Progenitor cell of endocrine pancreas (in vitro differentiated cells): ENCODE measurements around the gene SEMA7A. TPM values are rescaled to one million over a fixed set of nuclear protein-coding genes. Genes with fewer than 3 reads are reported as not detected.

ENCODE experiments used
- DNase-seq: peaks from one replicate; pipeline ENCODE4 v3.0.0; 2021; ENCODE audit warnings: low spot score; ENCODE audit not compliant: unreplicated experiment
- H3K27ac Mint-ChIP-seq: 2 replicates; pipeline ENCODE4 v1.8.0; 2021; ENCODE audit warnings: mild to moderate bottlenecking, moderate library complexity, mixed read lengths
- H3K27me3 Mint-ChIP-seq: 2 replicates; pipeline ENCODE4 v1.8.0; 2021; ENCODE audit warnings: mixed read lengths
- H3K36me3 Mint-ChIP-seq: 2 replicates; pipeline ENCODE4 v1.8.0; 2022; ENCODE audit warnings: mixed read lengths; ENCODE audit not compliant: insufficient read depth
- H3K4me1 Mint-ChIP-seq: 2 replicates; pipeline ENCODE4 v1.8.0; 2021; ENCODE audit warnings: low read depth, mixed read lengths
- H3K4me3 Mint-ChIP-seq: 2 replicates; pipeline ENCODE4 v1.8.0; 2021; ENCODE audit warnings: low read depth, mild to moderate bottlenecking, moderate library complexity, mixed read lengths
- H3K9me3 Mint-ChIP-seq: 2 replicates; pipeline ENCODE4 v1.8.0; 2021; ENCODE audit warnings: low read depth, mixed read lengths
- total RNA-seq: library from RNA; stranded (reverse); gene quantifications from 2 replicates; pipeline ENCODE4 v1.2.1, GENCODE V29; 2021
- TF ChIP-seq, protein P1 (sequence below): fragments of 200-600 bp; sonication (generic); IDR thresholded peaks from one replicate; pipeline ENCODE4 v1.5.0; 2021; ENCODE audit warnings: antibody characterized with exemption, mild to moderate bottlenecking; ENCODE audit not compliant: unreplicated experiment

Gene SEMA7A
- total RNA-seq, 1 donor from 2014 or later: 1.9 TPM

DNA sequence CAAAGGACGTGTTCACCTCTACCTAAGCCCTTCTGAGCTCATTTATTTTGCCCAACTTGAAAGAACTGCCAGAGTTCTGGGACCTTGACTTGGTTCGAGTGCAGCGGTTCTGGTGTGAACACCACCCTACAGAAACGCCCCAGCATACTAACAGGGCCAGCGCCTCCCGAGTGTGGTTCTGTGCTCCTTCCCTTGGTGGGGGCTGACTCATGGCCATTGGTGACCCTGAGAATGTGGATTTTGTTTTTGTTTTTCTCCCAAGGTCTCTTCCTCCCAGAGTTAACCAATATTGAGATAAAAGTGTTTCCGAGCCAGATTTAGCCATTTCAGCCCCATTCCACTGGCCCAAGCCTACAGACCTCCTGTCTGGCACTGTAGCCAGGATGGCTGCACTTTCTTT lies 27.9 kb downstream of the SEMA7A start:
- no peaks in the 10 kb centered on the region for H3K36me3 Mint-ChIP-seq
- H3K4me3 Mint-ChIP-seq: no peak overlapping the region
- DNase-seq: no peak
- no peak overlapping the region for H3K27ac Mint-ChIP-seq
- peaks cover 36% of the 10 kb centered on the region for H3K27me3 Mint-ChIP-seq
- TF ChIP-seq, protein P1, sequence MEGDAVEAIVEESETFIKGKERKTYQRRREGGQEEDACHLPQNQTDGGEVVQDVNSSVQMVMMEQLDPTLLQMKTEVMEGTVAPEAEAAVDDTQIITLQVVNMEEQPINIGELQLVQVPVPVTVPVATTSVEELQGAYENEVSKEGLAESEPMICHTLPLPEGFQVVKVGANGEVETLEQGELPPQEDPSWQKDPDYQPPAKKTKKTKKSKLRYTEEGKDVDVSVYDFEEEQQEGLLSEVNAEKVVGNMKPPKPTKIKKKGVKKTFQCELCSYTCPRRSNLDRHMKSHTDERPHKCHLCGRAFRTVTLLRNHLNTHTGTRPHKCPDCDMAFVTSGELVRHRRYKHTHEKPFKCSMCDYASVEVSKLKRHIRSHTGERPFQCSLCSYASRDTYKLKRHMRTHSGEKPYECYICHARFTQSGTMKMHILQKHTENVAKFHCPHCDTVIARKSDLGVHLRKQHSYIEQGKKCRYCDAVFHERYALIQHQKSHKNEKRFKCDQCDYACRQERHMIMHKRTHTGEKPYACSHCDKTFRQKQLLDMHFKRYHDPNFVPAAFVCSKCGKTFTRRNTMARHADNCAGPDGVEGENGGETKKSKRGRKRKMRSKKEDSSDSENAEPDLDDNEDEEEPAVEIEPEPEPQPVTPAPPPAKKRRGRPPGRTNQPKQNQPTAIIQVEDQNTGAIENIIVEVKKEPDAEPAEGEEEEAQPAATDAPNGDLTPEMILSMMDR: no peak
- H3K9me3 Mint-ChIP-seq: no peaks in the 10 kb centered on the region
- H3K4me1 Mint-ChIP-seq: peaks cover 1% of the 10 kb centered on the region

DNA sequence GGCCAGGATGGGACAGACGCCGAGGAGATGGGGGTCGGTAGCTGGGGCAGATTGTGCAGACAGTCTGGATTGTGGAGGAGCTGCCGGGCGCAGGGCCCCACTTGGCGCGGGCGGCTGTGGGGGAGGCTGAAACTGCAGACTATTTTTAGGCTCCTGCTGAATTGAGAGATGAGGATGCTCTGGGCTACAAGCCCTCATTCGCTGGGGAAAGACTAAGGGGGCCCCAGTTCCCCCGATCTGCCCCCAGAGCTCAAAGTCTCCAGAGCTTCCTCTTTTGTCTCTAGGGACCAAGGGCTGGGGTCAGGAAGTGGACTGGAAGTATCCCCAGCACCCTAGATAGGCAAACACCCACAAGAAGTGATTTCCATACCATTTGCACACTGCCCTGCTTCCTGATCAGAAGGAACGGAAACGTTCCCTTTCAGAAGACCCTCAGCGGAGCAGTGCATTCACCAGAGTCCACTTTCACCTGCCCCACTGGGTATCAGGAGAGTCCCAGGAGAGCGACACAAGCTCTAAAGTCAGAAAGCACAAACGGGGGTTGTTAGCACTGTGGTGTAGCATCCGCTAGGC lies 29.7 kb downstream of the SEMA7A start:
- no peak for DNase-seq
- H3K9me3 Mint-ChIP-seq: no peaks in the 10 kb centered on the region
- H3K27me3 Mint-ChIP-seq: peaks cover 36% of the 10 kb centered on the region
- peaks cover 1% of the 10 kb centered on the region for H3K4me1 Mint-ChIP-seq
- H3K36me3 Mint-ChIP-seq: no peaks in the 10 kb centered on the region
- no peak overlapping the region for H3K4me3 Mint-ChIP-seq
- TF ChIP-seq, protein P1: no peak
- H3K27ac Mint-ChIP-seq: no peak overlapping the region

DNA sequence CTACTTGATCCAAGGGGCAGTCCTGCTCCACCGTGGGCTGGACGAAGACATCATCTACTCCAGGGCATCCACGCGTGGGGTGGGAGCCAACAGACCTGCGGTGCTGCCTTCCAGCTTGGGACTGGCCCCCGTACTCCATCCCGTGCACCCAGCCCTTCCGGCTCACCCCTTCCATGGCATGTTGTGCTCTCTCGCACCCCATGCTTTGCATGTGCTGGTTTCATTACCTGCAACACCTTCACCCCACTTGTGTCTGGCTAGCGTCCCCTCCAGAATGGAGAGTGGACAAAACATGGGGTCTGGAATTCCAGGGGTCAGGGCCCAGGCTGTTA lies 30.2 kb downstream of the SEMA7A start:
- no peak overlapping the region for H3K27ac Mint-ChIP-seq
- no peak for DNase-seq
- peaks cover 34% of the 10 kb centered on the region for H3K27me3 Mint-ChIP-seq
- H3K9me3 Mint-ChIP-seq: no peaks in the 10 kb centered on the region
- peaks cover 1% of the 10 kb centered on the region for H3K4me1 Mint-ChIP-seq
- no peaks in the 10 kb centered on the region for H3K36me3 Mint-ChIP-seq
- no peak overlapping the region for H3K4me3 Mint-ChIP-seq
- TF ChIP-seq, protein P1: no peak

DNA sequence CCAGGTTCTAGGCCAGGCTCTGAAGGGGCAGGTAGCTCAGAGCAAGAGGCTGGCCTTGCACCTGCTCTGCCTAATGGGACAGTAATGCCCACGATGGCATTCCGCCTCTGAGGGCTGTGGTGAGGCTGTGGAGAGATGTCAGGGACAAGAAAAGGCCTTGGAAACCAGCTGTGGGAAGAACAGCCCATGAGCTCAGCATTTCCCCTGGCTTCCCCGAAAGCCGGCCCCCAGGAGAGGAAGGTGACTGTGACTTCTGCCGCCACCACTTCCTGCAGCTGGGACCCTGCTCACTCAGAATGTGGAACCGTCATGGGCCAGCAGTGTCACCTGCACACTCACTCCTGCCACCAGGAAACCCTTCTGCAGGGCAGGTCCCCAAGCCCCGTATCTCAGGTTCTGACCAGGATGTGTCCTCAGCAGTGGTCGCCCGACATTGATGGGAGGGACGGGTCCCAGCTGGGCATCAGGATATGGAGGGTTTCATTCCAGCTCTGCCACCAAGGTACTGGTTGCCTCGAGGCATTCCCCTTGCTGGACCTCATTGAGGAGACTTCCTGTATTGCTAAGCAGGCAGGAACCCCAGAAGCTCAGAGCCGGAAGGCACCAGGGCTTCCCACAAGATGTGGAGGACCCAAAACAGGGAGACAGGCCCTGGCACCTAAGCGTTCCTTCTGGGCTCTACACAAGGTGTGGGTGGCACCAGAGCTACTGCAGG lies 30.7 kb downstream of the SEMA7A start:
- Mint-ChIP-seq H3K27me3 (peaks cover 32% of the 10 kb centered on the region), H3K9me3 (no peaks in the 10 kb centered on the region), H3K4me1 (peaks cover 1% of the 10 kb centered on the region), H3K4me3 (no peak overlapping the region), H3K36me3 (no peaks in the 10 kb centered on the region), H3K27ac (no peak overlapping the region)
- DNase-seq: no peak
- TF ChIP-seq, protein P1: no peak

DNA sequence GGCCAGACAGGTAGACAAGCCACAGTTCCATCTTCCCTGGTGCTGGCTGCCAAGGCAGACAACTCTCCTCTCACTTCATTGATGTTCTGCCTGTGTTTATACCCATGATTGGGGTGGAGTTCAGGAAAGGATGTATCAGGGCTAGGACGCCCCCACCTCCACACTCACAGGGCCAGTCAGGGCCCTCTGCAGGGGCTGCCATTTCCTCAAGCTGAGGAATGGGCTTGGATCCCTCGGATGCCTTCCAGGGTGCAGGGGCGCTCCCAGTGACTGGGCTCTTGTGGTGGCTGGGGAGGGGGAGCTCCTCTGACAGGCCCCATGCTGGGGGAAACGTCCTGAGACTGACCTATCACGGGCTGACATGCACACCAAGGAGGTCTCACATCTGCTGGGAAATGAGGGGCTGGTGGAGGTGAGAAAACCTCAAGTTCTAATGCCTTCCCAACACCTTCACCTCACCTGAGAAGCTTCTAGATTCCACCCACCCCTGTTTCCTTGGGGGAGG lies 31.4 kb downstream of the SEMA7A start:
- no peak overlapping the region for H3K4me3 Mint-ChIP-seq
- no peak overlapping the region for H3K27ac Mint-ChIP-seq
- TF ChIP-seq, protein P1: no peak
- peaks cover 1% of the 10 kb centered on the region for H3K4me1 Mint-ChIP-seq
- H3K27me3 Mint-ChIP-seq: peaks cover 29% of the 10 kb centered on the region
- no peaks in the 10 kb centered on the region for H3K36me3 Mint-ChIP-seq
- no peaks in the 10 kb centered on the region for H3K9me3 Mint-ChIP-seq
- no peak for DNase-seq
